HepG2 (cell line): Measurements from ENCODE around the gene POU2F2. TPM values are rescaled to one million over a fixed set of nuclear protein-coding genes. Genes with fewer than 3 reads are reported as not detected.

ENCODE experiments used
- HNF4G ChIP-seq, 2 experiments: sonication (generic) in 1 of 2; formaldehyde crosslinking in 1 of 2; IDR thresholded peaks; 2 replicates each; pipeline versions ENCODE4 v1.4.0 to v1.6.1; 2011 to 2020; ENCODE audit warnings: borderline replicate concordance in 2 of 2, low read depth in 2 of 2, mild to moderate bottlenecking in 2 of 2, low read length in 1 of 2, missing genetic modification reagents in 1 of 2, moderate library complexity in 1 of 2
- ISX ChIP-seq: sonication (generic); formaldehyde crosslinking; conservative IDR thresholded peaks from 2 replicates; pipeline ENCODE4 v1.5.0; 2020; ENCODE audit warnings: missing genetic modification reagents
- MTF2 ChIP-seq: sonication (generic); formaldehyde crosslinking; IDR thresholded peaks from 2 replicates; pipeline ENCODE4 v1.5.0; 2020; ENCODE audit warnings: missing genetic modification reagents, borderline replicate concordance
- SATB2 ChIP-seq: sonication (generic); formaldehyde crosslinking; IDR thresholded peaks from 2 replicates; pipeline ENCODE4 v1.5.0; 2020; ENCODE audit warnings: missing genetic modification reagents
- SP5 ChIP-seq: IDR thresholded peaks from 2 replicates; pipeline ENCODE4 v1.6.1; 2016; ENCODE audit warnings: low read depth, borderline replicate concordance
- TCF7L2 ChIP-seq: IDR thresholded peaks from 2 replicates; pipeline ENCODE4 v1.6.1; 2011; ENCODE audit warnings: mild to moderate bottlenecking, low read depth, low read length, moderate library complexity
- polyA plus RNA-seq, 8 experiments: library from polyadenylated mRNA; depleted of rRNA in 3 of 8; stranded (reverse) in 7 of 8; unstranded in 1 of 8; fragments of >200 nt; fragmentation: Illumina TruSeq in 4 of 8; extraction: Trizol in 4 of 8; gene quantifications; 2 replicates each; pipeline versions ENCODE4 v1.2.1 to v1.2.3, GENCODE V29; 2011 to 2016; ENCODE audit warnings: low read depth in 4 of 8, missing spikeins in 1 of 8, mixed read lengths in 1 of 8; ENCODE audit not compliant: insufficient read depth in 1 of 8
- total RNA-seq, 5 experiments: library from RNA; depleted of rRNA; stranded (reverse); fragments of >200 nt; fragmentation: Illumina TruSeq; extraction: Trizol; gene quantifications; 2 replicates each; pipeline ENCODE4 v1.2.3, GENCODE V29; 2016; ENCODE audit warnings: low read depth in 1 of 5
- TF ChIP-seq, protein P1 (sequence below), 2 experiments: fragments of 450-650 bp in 1 of 2; sonication (generic) in 1 of 2; formaldehyde crosslinking; IDR thresholded peaks; 2 replicates each; pipeline versions ENCODE4 v1.5.0 to v1.8.0; 2020 to 2022; ENCODE audit warnings: mild to moderate bottlenecking in 1 of 2, missing genetic modification reagents in 1 of 2
- TF ChIP-seq, protein P2 (sequence below): sonication (generic); formaldehyde crosslinking; IDR thresholded peaks from 2 replicates; pipeline ENCODE4 v1.4.0; 2020; ENCODE audit warnings: mild to moderate bottlenecking, missing genetic modification reagents
- TF ChIP-seq, protein P3 (sequence below): sonication (generic); formaldehyde crosslinking; IDR thresholded peaks from 2 replicates; pipeline ENCODE4 v1.5.1; 2020; ENCODE audit warnings: mild to moderate bottlenecking, missing genetic modification reagents, borderline replicate concordance
- TF ChIP-seq, protein P4 (sequence below): sonication (generic); formaldehyde crosslinking; IDR thresholded peaks from 2 replicates; pipeline ENCODE4 v1.4.0; 2020; ENCODE audit warnings: missing genetic modification reagents

The POU2F2 gene
- total and polyA plus RNA-seq, 2 of the 13 experiments (the other 11 are each of a cell fraction or from before 2014, with no cell fraction given), result 0.09 to 0.17 TPM

DNA sequence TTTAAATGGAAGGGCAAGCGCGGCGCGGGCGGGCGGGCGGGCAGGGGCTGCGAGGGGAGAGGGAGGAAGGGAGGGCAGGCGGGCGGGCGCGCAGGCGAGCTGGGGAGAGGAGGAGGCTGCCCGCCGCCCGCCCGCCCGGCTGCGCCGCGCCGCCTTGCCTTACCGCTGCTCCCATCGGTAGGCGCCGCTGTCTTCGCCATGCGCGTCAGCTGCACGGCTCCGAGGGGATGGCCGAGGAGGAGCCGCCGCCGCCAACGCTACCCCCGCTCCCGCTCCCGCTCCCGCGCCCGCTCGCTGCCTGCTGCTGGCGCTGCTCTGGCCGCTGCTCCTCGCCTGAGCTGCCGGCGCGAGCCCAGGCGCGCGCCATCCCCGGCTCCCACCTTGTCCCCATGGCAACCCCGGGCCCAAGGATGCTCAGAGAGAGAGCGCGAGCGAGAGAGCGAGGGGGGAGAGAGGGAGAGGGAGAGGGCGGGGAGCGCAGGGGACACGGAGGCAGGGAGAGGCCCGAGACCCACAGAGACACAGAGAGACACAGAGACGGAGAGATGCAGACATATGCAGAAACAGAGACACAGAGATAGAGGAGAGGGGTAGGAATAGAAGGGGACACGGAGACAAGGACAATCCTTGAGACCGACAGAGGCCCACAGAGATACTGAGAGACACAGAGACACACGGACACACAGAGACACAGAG is 44.9 kb upstream of the POU2F2 start (continued):
- TF ChIP-seq, protein P1, sequence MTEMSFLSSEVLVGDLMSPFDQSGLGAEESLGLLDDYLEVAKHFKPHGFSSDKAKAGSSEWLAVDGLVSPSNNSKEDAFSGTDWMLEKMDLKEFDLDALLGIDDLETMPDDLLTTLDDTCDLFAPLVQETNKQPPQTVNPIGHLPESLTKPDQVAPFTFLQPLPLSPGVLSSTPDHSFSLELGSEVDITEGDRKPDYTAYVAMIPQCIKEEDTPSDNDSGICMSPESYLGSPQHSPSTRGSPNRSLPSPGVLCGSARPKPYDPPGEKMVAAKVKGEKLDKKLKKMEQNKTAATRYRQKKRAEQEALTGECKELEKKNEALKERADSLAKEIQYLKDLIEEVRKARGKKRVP (CRISPR knock-in tag; IDR thresholded peaks at IDR 0.05), result no peak
- TF ChIP-seq ISX, result no peak
- TF ChIP-seq, protein P2, sequence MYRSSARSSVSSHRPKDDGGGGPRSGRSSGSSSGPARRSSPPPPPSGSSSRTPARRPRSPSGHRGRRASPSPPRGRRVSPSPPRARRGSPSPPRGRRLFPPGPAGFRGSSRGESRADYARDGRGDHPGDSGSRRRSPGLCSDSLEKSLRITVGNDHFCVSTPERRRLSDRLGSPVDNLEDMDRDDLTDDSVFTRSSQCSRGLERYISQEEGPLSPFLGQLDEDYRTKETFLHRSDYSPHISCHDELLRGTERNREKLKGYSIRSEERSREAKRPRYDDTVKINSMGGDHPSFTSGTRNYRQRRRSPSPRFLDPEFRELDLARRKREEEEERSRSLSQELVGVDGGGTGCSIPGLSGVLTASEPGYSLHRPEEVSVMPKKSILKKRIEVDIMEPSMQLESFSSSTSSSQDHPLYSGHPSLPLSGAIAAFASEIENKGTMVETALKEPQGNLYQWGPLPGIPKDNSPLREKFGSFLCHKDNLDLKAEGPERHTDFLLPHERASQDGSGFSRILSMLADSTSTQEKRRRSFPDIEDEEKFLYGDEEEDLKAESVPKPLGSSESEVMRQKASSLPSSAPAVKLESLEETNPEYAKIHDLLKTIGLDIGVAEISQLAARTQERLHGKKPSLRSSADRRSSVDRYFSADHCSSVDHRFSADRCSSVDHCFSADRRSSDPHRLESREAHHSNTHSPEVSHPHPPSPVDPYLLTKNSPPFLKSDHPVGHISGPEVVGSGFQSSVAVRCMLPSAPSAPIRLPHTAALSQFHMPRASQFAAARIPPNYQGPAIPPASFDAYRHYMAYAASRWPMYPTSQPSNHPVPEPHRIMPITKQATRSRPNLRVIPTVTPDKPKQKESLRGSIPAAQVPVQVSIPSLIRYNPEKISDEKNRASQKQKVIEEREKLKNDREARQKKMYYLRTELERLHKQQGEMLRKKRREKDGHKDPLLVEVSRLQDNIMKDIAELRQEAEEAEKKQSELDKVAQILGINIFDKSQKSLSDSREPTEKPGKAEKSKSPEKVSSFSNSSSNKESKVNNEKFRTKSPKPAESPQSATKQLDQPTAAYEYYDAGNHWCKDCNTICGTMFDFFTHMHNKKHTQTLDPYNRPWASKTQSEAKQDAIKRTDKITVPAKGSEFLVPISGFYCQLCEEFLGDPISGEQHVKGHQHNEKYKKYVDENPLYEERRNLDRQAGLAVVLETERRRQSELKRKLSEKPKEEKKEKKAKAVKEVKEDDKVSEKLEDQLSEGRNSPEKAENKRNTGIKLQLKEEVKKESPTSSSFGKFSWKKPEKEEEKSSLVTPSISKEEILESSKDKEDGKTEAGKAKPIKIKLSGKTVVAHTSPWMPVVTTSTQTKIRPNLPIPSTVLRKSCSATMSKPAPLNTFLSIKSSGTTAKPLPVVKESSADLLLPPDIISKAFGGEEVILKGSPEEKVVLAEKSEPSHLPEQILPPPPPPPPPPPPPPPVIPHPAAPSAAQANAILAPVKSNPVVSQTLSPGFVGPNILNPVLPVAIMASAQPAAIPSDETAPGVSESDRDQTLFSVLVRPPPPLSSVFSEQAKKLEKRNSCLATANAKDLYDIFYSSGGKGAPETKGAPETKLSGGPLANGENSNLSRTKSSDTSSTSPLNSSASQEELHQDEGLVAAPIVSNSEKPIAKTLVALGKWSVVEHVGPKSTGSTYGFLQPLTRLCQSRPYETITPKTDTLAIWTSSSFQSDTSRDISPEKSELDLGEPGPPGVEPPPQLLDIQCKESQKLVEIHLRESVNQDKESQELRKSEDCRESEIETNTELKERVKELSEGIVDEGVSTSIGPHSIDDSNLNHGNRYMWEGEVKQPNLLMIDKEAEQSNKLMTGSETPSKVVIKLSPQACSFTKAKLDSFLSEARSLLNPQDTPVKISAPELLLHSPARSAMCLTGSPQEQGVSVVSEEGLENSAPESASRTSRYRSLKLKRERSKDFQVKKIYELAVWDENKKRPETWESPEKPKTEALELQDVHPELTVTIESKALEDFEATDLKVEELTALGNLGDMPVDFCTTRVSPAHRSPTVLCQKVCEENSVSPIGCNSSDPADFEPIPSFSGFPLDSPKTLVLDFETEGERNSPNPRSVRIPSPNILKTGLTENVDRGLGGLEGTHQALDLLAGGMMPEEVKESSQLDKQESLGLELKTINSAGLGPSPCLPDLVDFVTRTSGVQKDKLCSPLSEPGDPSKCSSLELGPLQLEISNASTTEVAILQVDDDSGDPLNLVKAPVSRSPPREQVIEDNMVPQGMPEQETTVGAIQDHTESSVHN (CRISPR knock-in tag), result no peak
- TF ChIP-seq MTF2 (CRISPR knock-in tag), result peak; percentile 74; the same call in 1 of the 2 replicates
- TF ChIP-seq HNF4G (IDR thresholded peaks at IDR 0.05; ENCODE audit: borderline replicate concordance, low read depth, low read length), result no peak
- TF ChIP-seq HNF4G (CRISPR knock-in tag; IDR thresholded peaks at IDR 0.05; ENCODE audit: borderline replicate concordance, low read depth), result no peak
- no peak for TF ChIP-seq SATB2 (CRISPR knock-in tag)
- no peak for TF ChIP-seq TCF7L2
- TF ChIP-seq, protein P3, sequence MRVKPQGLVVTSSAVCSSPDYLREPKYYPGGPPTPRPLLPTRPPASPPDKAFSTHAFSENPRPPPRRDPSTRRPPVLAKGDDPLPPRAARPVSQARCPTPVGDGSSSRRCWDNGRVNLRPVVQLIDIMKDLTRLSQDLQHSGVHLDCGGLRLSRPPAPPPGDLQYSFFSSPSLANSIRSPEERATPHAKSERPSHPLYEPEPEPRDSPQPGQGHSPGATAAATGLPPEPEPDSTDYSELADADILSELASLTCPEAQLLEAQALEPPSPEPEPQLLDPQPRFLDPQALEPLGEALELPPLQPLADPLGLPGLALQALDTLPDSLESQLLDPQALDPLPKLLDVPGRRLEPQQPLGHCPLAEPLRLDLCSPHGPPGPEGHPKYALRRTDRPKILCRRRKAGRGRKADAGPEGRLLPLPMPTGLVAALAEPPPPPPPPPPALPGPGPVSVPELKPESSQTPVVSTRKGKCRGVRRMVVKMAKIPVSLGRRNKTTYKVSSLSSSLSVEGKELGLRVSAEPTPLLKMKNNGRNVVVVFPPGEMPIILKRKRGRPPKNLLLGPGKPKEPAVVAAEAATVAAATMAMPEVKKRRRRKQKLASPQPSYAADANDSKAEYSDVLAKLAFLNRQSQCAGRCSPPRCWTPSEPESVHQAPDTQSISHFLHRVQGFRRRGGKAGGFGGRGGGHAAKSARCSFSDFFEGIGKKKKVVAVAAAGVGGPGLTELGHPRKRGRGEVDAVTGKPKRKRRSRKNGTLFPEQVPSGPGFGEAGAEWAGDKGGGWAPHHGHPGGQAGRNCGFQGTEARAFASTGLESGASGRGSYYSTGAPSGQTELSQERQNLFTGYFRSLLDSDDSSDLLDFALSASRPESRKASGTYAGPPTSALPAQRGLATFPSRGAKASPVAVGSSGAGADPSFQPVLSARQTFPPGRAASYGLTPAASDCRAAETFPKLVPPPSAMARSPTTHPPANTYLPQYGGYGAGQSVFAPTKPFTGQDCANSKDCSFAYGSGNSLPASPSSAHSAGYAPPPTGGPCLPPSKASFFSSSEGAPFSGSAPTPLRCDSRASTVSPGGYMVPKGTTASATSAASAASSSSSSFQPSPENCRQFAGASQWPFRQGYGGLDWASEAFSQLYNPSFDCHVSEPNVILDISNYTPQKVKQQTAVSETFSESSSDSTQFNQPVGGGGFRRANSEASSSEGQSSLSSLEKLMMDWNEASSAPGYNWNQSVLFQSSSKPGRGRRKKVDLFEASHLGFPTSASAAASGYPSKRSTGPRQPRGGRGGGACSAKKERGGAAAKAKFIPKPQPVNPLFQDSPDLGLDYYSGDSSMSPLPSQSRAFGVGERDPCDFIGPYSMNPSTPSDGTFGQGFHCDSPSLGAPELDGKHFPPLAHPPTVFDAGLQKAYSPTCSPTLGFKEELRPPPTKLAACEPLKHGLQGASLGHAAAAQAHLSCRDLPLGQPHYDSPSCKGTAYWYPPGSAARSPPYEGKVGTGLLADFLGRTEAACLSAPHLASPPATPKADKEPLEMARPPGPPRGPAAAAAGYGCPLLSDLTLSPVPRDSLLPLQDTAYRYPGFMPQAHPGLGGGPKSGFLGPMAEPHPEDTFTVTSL (CRISPR knock-in tag), result no peak
- TF ChIP-seq SP5 (CRISPR knock-in tag), result no peak
- TF ChIP-seq, protein P4, sequence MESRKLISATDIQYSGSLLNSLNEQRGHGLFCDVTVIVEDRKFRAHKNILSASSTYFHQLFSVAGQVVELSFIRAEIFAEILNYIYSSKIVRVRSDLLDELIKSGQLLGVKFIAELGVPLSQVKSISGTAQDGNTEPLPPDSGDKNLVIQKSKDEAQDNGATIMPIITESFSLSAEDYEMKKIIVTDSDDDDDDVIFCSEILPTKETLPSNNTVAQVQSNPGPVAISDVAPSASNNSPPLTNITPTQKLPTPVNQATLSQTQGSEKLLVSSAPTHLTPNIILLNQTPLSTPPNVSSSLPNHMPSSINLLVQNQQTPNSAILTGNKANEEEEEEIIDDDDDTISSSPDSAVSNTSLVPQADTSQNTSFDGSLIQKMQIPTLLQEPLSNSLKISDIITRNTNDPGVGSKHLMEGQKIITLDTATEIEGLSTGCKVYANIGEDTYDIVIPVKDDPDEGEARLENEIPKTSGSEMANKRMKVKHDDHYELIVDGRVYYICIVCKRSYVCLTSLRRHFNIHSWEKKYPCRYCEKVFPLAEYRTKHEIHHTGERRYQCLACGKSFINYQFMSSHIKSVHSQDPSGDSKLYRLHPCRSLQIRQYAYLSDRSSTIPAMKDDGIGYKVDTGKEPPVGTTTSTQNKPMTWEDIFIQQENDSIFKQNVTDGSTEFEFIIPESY, result 0 out of 2 replicates have a peak, but pooled peaks have one; percentile 42
